ENCODE results near the gene LRRC58.
"Not testable (repeated sequence)": the region's sequence is repeated elsewhere in the genome, so short reads cannot be mapped to it uniquely, and the experiment has no call there.

Gene LRRC58

GRCh38 chr3:120341658-120342346, 7.4 kb downstream of the LRRC58 start:
- no peak for DNase-seq (ENCODE audit: low spot score)
- no peak for TF ChIP-seq CTCF (IDR thresholded peaks at IDR 0.05)
- H3K4me3 ChIP-seq: no peak overlapping the region
- no peak overlapping the region for H3K27ac ChIP-seq

- Histone ChIP-seq H3K4me3 (no peak overlapping the region), H3K27ac (no peak overlapping the region)
- no peak for DNase-seq (ENCODE audit: low spot score)
- no peak for TF ChIP-seq CTCF (IDR thresholded peaks at IDR 0.05)
Measured at GRCh38 chr3:120339362-120339761, 9.8 kb downstream of the LRRC58 start.

- H3K4me3 ChIP-seq: no peak overlapping the region
Measured at GRCh38 chr3:120338517-120338916, 10.6 kb downstream of the LRRC58 start.

GRCh38 chr3:120332646-120333045, 16.5 kb downstream of the LRRC58 start:
- no peak for DNase-seq (ENCODE audit: low spot score)
- no peak overlapping the region for H3K4me3 ChIP-seq
- no peak overlapping the region for H3K27ac ChIP-seq
- no peak for TF ChIP-seq CTCF (IDR thresholded peaks at IDR 0.05)

More at GRCh38 chr3:120338517-120338916, 10.6 kb downstream of the LRRC58 start:
- TF ChIP-seq CTCF (IDR thresholded peaks at IDR 0.05): no peak
- no peak for DNase-seq (ENCODE audit: low spot score)
- H3K27ac ChIP-seq: no peak overlapping the region

GRCh38 chr3:120331076-120331475, 18.1 kb downstream of the LRRC58 start:
- TF ChIP-seq CTCF (IDR thresholded peaks at IDR 0.05): no peak
- Histone ChIP-seq H3K27ac (no peak overlapping the region), H3K4me3 (no peak overlapping the region)
- DNase-seq (ENCODE audit: low spot score): no peak

- no peak overlapping the region for H3K27ac ChIP-seq
- no peak overlapping the region for H3K4me3 ChIP-seq
- no peak for TF ChIP-seq CTCF (IDR thresholded peaks at IDR 0.05)
- no peak for DNase-seq (ENCODE audit: low spot score)
Measured at GRCh38 chr3:120326784-120327183, 22.4 kb downstream of the LRRC58 start.

- TF ChIP-seq CTCF (IDR thresholded peaks at IDR 0.05): no peak
- DNase-seq (ENCODE audit: low spot score): no peak
- H3K4me3 ChIP-seq: no peak overlapping the region
Measured at GRCh38 chr3:120324190-120324589, 25.0 kb downstream of the LRRC58 start.

GRCh38 chr3:120323761-120324160, 25.4 kb downstream of the LRRC58 start:
- DNase-seq (ENCODE audit: low spot score); H3K27ac ChIP-seq; H3K4me3 ChIP-seq: not testable (repeated sequence)

More at GRCh38 chr3:120324190-120324589, 25.0 kb downstream of the LRRC58 start:
- no peak overlapping the region for H3K27ac ChIP-seq
